Activated CD4-positive, CD25-positive, alpha-beta regulatory T cell treated with anti-CD3 and anti-CD28 coated beads, Interleukin-2, amount 50 U/mL, for 72 hours (primary cell): ENCODE measurements around the gene ESPNL.
"Not testable (repeated sequence)": the region's sequence is repeated elsewhere in the genome, so short reads cannot be mapped to it uniquely, and the experiment has no call there.

Experiments
- DNase-seq: peaks from one replicate; pipeline ENCODE4 v3.0.0; 2021

ESPNL gene

DNA sequence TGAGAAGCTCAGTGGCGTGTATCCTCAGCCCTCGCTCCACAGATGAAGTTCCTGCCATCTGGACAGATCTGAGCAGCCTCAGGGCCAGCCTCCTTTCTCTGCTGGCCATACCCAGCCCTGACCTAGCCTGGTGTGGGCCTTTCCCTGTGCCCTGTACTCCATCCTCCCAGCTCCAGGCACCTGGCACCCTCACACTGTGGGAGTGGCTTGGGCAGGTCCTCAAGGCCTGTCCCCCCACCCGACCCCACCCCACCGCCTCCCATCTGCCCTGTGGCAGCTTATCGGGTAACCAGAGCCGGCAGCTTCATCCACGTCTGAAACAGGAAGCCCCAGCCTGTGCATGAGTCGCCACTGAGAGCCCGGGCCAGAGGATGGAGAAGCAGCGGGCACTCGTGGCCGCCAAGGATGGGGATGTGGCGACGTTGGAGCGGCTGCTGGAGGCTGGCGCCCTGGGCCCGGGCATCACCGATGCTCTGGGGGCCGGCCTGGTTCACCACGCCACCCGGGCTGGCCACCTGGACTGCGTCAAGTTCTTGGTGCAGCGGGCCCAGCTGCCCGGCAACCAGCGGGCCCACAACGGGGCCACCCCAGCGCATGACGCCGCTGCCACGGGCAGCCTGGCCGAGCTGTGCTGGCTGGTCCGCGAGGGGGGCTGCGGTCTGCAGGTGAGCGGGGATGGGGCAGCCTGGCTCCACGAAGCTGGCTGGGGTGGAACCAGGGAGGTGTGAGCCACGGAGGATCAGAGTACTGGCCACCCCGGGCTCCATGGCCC, at the start of gene ESPNL:
TSS of gene ESPNL (plus strand) at position 292 of the 772 bp plus-strand sequence. CDS start at position 372, 80 bp downstream.
- DNase-seq, result no peak

DNA sequence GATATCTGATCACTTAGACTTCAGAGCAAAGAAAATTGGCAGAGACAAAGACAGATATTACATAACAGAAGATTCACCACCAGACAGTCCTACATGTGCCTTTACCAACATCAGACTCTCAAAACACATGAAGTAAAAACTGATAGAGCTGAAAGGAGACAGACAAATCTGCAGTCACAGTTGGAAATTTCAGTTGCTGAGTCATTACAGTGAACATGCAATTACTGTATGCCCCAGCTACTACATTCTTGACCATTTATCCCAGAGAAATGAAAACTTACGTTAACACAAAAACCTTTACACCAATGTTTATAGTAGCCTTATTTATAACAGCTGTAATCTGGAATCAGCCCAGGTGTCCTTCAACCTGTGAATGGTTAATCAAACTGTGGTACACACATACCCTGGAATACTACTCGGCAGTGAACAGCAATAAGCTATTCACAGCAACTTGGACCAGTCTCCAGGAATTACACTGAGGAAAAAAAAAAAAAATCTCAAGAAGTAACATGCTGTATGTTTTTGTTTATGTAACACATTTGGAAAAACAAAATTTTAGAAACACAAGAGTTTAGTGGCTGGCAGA, 46.9 kb upstream of the ESPNL start:
- DNase-seq, result no peak

DNA sequence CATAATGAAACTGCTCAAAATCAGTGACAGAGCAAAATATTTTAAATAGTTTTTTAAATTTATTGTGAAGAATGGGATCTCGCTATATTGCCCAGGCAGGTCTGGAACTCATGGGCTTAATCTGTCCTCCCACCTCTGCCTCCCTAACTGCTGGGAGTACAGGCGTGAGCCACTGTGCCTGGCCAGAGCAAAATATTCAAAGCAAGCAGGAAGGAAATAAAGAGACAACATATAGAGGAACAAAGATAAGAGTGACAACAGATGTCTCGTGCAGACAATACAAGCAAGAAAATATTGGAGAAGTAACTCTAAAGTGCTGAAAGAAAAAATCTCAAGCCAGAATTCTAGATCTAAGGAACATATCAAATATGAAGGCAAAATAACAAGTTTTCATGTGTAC, 44.3 kb upstream of the ESPNL start:
- DNase-seq, result no peak

DNA sequence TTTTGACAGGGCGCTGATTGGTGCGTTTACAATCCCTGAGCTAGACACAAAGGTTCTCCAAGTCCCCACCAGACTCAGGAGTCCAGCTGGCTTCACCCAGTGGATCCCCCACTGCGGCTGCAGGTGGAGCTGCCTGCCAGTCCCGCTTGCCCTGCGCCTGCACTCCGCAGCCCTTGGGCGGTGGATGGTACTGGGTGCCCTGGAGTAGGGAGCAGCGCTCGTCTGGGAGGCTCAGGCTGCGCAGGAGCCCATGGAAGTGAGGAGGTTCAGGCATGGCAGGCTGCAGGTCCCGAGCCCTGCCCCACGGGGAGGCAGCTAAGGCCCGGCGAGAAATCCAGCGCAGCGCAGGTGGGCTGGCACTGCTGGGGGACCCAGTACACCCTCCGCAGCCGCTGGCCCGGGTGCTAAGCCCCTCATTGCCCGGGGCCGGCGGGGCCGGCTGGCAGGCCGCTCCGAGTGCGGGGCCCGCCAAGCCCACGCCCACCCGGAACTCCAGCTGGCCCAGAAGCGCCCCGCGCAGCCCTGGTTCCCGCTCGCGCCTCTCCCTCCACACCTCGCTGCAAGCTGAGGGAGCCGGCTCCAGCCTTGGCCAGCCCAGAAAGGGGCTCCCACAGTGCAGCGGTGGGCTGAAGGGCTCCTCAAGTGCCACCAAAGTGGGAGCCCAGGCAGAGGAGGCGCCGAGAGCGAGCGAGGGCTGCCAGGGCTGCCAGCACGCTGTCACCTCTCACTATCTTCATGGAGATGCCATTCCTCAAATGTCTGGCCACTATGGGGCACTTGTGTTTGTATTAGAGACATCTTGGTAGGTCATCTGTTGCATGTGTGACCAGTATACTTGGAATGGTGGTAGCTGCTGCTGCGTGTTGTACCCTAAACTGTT, 42.2 kb upstream of the ESPNL start:
- DNase-seq, result not testable (repeated sequence)

GRCh38 chr2:238059505-238059904, 40.6 kb upstream of the ESPNL start:
- DNase-seq, result no peak

GRCh38 chr2:238060096-238060541, 40.0 kb upstream of the ESPNL start:
- no peak for DNase-seq

- DNase-seq, result peak; percentile 89
Measured at GRCh38 chr2:238060542-238061314, 39.4 kb upstream of the ESPNL start, which contains the start of gene SCLY. Gene SCLY (plus strand): TSS chr2:238061001. CDS start chr2:238061055, 54 bp downstream.

DNA sequence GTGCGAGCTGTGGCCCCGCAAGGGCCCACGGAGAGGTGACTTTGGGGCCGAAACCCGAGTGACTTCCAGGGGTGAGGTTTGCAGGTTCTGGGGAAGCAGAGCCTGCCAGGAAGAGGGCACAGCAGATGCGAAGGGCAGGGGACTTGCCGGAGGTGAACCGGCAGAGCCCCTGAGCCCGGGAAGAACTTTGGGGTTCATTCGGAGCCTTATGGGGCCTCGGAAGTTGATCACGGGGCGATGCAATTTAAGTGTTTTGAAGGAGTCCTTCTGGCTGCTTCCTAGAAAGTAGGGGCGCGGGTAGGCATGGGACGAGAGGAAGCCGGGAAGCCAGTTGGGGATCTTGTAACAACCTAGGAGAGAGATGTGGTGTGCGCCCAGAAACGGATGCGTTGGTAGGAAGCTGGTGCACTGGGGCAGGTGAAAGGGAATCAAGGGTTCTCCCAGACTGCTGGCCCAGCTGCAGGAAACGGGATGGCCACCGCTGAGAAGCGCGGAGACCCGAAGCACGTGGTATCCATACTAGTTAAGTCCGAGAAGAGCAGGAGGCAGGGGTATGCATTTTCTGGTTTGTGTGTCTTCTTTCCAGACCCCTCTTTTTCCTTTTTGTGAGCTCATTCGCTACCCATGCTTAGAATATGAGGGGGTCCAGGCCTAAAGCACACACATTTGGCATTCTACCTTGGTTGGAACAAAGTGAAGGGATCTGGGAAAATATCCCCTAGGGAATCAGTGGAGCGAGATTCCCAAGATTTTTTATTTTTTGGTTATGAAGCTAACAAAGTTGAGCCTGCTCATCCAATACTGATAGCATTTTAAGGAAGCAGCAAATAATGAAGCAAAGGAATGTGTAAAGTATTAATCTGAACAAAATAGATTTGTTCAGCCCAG, 38.6 kb upstream of the ESPNL start:
- no peak for DNase-seq

GRCh38 chr2:238063414-238064189, 36.5 kb upstream of the ESPNL start:
- no peak for DNase-seq

DNA sequence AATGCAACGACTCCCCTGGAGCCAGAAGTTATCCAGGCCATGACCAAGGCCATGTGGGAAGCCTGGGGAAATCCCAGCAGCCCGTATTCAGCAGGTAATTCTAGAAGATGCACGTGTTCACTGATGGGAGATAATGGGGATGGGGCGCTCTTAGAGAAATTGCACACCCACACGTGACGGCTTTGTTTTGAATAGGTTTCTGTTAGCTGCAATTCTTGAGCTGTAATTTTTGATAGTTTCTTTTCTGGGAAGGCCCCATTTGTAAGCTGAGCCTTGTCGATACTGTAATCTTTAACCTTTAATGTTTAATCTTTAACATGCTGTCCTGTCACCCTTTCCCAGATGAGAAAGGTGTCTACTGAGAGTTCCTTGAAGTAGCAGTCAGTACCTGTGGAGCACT, 35.8 kb upstream of the ESPNL start:
- no peak for DNase-seq

GRCh38 chr2:238065071-238065846, 34.9 kb upstream of the ESPNL start:
- no peak for DNase-seq

DNA sequence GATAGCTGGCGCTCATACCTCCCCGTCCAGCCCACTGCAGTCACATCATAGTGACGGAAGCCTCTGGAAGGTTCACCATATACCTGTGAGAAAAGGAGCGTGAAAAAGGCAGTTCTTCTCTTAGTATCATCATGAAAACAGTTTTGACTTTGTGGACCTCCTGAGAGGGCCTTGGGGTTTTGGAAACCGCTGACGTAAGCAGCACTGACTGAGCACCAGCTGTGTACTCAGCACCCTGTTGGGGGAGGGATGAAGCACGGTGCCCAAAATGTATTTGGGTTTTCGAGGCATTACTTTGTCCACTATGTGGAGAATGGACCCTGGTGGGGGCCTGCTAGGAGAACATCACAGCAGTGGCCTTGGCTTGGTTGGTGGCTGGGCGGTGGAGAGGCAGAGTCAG, 33.9 kb upstream of the ESPNL start:
- DNase-seq, result no peak

- DNase-seq, result not testable (repeated sequence)
Measured at GRCh38 chr2:238066718-238067117, 33.4 kb upstream of the ESPNL start.

DNA sequence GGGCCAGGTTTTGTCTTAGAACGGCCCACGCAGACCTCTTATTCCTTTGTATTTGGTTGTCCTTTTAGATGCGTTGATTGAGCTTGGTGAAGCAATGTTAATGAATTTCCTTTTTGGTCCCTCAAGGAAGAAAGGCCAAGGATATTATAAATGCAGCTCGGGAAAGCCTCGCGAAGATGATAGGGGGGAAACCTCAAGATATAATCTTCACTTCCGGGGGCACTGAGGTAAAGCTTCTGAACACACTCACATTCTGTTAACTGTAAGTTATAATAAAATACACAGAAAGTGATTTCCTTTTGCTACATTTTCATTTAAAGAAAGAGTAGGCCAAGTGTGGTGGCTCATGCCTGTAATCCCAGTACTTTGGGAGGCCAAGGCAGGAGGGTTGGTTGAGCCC, 32.2 kb upstream of the ESPNL start:
- DNase-seq, result no peak

- no peak for DNase-seq
Measured at GRCh38 chr2:238069021-238069709, 31.0 kb upstream of the ESPNL start.

DNA sequence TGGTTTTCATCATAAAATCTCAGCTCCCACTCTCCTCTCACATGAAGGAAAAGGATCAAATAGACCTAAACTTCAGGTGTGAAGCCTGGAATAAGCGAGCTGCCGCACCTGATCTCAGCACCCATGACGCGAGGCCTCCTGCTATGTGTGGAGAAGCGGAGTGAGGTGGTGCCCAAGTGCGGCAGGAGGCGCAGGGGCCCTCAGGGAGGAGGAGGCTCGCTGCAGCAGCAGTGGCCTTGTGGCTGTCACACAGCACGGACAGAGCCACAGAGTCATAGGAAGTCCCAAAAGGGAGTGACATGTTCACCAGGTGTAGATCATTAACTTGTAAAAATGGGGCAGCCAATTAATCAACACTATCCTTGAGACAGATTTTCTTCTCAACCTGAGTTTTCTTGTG, 30.3 kb upstream of the ESPNL start:
- no peak for DNase-seq

GRCh38 chr2:238075397-238075796, 24.7 kb upstream of the ESPNL start:
- no peak for DNase-seq

- no peak for DNase-seq
Measured at GRCh38 chr2:238077292-238077691, 22.8 kb upstream of the ESPNL start.

DNA sequence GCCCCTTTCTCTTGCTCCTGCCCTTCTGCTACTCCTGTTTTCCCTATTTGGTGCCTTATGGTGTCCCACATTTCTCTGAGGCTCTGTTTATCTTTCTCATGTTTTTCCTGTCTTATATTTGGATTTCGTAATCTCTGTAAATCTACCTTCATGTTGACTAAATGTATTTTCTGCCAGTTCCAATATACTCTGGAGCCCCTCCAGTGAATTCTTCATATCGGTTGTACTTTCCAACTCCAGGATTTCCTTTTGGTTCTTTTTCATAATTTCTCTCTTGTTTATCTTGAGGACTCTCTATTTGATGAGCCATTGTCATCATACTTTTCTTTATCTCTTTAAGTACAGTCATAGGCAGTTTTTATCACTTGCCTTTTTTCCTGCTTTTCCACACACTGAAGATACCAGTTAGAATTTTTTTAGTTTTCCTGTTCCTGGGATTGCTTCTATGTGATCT, 20.2 kb upstream of the ESPNL start:
- DNase-seq, result no peak
